CD4-positive, CD25-positive, alpha-beta regulatory T cell (primary cell): ENCODE measurements around the gene RNASE7. TPM values are rescaled to one million over a fixed set of nuclear protein-coding genes. Genes with fewer than 3 reads are reported as not detected.

Source experiments
- ATAC-seq, 2 donors: fragments of 150-1000 bp; cut with Tn5 transposase; one replicate each; pipeline ENCODE4 v1.10.0; 2021; ENCODE audit warnings: low read depth in 2 of 2, moderate number of reproducible peaks in 2 of 2, moderate library complexity in 1 of 2
- DNase-seq, 3 donors: peaks; one replicate each; pipeline versions ENCODE4 v3.0.0 to v3.0.0-alpha.2; 2012 to 2022; ENCODE audit warnings: mixed read lengths in 1 of 3
- H3K27ac ChIP-seq: one replicate; pipeline ENCODE4 v1.7.0; 2013; ENCODE audit warnings: mild to moderate bottlenecking, low read length; ENCODE audit not compliant: insufficient read depth, poor library complexity, severe bottlenecking
- H3K27me3 ChIP-seq: one replicate; pipeline ENCODE4 v1.7.0; 2013; ENCODE audit warnings: low read length; ENCODE audit not compliant: control insufficient read depth, insufficient read depth
- H3K36me3 ChIP-seq: one replicate; pipeline ENCODE4 v1.7.0; 2013; ENCODE audit warnings: mild to moderate bottlenecking, low read length, moderate library complexity; ENCODE audit not compliant: control insufficient read depth, insufficient read depth
- H3K4me1 ChIP-seq: 2 replicates; pipeline ENCODE4 v1.7.0; 2013; ENCODE audit warnings: mild to moderate bottlenecking, low read length; ENCODE audit not compliant: insufficient read depth, control insufficient read depth, poor library complexity, severe bottlenecking
- H3K4me3 ChIP-seq: one replicate; pipeline ENCODE4 v1.7.0; 2013; ENCODE audit warnings: low read depth, mild to moderate bottlenecking, low read length, moderate library complexity
- H3K9me3 ChIP-seq, 2 experiments: 1 replicate in 1 of 2; 2 replicates in 1 of 2; pipeline ENCODE4 v1.7.0; 2013; ENCODE audit warnings: low read length in 2 of 2, mild to moderate bottlenecking in 1 of 2, moderate library complexity in 1 of 2; ENCODE audit not compliant: control insufficient read depth in 2 of 2
- H3K27ac Mint-ChIP-seq, 3 donors: one replicate each; pipeline ENCODE4 v1.8.0; 2020 to 2022; ENCODE audit warnings: mild to moderate bottlenecking in 3 of 3, mixed read lengths in 3 of 3, moderate library complexity in 2 of 3
- H3K27me3 Mint-ChIP-seq: one replicate; pipeline ENCODE4 v1.8.0; 2022; ENCODE audit warnings: mild to moderate bottlenecking, mixed read lengths
- H3K36me3 Mint-ChIP-seq: one replicate; pipeline ENCODE4 v1.8.0; 2020; ENCODE audit warnings: mixed read lengths
- H3K4me1 Mint-ChIP-seq, 4 donors: one replicate each; pipeline ENCODE4 v1.8.0; 2020 to 2022; ENCODE audit warnings: mixed read lengths in 4 of 4, mild to moderate bottlenecking in 1 of 4
- H3K4me3 Mint-ChIP-seq, 4 donors: one replicate each; pipeline ENCODE4 v1.8.0; 2020 to 2022; ENCODE audit warnings: mild to moderate bottlenecking in 4 of 4, mixed read lengths in 4 of 4, moderate library complexity in 3 of 4
- H3K9me3 Mint-ChIP-seq, 7 donors: one replicate each; pipeline ENCODE4 v1.8.0; 2020 to 2022; ENCODE audit warnings: mixed read lengths in 7 of 7, mild to moderate bottlenecking in 3 of 7, moderate library complexity in 2 of 7
- polyA plus RNA-seq, 4 donors: library from polyadenylated mRNA; unstranded; fragments of 300-500 nt; fragmentation: Illumina TruSeq; gene quantifications; one replicate each; pipeline ENCODE4 v1.2.3, GENCODE V29; 2021
- total RNA-seq: library from RNA; stranded (reverse); gene quantifications from one replicate; pipeline ENCODE4 v1.2.3, GENCODE V29; 2022

RNASE7 gene
- total and polyA plus RNA-seq, 5 donors from 2014 or later, result not detected

DNA sequence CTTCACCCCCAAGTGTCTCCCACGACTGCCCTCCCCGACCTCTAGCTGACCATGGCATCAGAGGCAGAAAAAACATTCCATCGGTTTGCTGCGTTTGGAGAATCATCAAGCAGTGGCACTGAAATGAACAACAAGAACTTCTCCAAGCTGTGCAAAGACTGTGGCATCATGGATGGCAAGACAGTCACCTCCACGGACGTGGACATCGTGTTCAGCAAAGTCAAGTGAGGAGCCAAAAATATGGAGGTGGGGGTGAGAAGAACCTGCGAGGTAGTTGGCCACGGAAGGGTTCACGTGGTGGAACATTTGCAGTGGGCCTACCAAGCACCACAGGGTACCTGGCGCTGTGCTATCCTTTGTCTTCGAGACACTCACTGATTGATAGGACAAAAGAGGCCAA is 11.6 kb upstream of the RNASE7 start:
- peaks cover 0 to 3% (median 0%) of the 10 kb centered on the region in 4 donors for H3K4me1 Mint-ChIP-seq
- no peaks in the 10 kb centered on the region for H3K36me3 Mint-ChIP-seq
- ATAC-seq (no peak), DNase-seq (no peak)
- H3K9me3 Mint-ChIP-seq, result no peaks in the 10 kb centered on the region
- H3K27me3 Mint-ChIP-seq, result peaks cover 22% of the 10 kb centered on the region
- H3K27ac ChIP-seq, result no peak overlapping the region
- H3K27me3 ChIP-seq, result no peaks in the 10 kb centered on the region
- no peak overlapping the region for H3K4me3 Mint-ChIP-seq
- no peaks in the 10 kb centered on the region for H3K9me3 ChIP-seq
- no peaks in the 10 kb centered on the region for H3K4me1 ChIP-seq
- no peaks in the 10 kb centered on the region for H3K36me3 ChIP-seq
- H3K27ac Mint-ChIP-seq, result no peak overlapping the region
- H3K4me3 ChIP-seq, result no peak overlapping the region

DNA sequence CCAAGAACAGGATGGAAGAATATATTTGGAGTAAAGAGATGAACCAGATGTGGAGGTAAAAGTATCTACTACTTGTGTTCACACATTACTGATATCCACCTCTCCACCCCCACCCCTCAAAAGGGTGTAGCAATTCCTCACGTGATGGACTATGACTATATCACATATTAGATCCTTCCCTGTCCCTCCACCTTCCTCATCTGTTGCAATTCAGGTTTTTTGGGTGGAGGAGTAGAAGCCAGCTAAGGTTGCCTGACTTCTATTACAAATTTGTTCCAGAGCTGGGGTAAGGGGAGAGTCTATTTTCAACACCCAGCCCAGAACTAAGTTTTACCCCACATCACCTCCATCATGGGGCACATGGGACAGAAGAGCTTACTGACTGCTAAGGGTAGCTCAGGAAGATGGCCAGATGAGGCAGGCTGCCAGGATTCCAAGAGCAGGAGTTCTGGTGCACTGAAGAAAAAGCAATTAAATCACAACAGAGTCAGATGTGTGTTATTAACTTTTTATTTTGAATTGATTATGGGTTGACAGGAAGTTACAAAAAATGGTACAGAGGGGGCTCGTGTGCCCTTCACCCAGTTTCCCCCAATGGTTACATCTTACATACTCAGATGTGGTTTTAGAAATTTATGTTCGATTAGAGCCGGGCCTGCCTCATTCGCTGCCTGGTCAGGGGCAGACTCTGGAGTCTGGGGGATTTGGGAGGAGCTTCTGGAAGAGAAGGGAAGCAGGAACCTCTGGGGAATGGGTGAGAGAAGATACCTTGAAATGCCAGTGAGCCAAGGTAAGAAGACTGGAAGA is 9.6 kb upstream of the RNASE7 start:
- ATAC-seq, result no peak

DNA sequence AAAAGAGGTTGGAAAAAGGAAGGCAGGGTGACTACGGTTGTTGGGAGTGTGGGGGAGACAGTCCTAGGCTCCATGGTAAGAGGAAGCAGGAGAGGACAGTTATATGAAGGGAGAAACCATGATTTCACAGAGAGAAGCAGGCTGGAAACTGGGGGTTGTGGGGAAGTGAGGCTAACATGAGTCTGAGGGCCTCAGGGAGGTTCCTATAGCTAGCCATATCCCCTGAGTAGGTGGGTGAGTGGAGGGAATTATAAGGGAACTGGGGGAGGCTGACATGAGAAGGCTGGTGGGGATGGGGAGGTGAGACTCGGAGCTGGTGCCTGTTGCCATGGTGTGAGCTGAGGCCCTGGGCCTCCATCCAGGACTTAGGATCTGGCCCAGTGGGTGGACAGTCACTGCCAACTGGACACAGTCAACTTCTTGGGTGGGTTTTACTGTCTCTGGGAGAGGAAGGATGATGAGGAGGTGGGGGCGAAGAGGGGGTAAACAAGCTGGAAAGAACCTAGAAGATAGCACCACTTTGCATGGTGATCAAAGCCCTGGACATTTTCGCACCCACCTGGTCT is 8.9 kb upstream of the RNASE7 start:
- peaks cover 0 to 1% (median 0%) of the 10 kb centered on the region in 7 donors for H3K9me3 Mint-ChIP-seq
- no peak for ATAC-seq
- H3K4me1 ChIP-seq, result no peaks in the 10 kb centered on the region
- no peaks in the 10 kb centered on the region for H3K36me3 Mint-ChIP-seq
- no peaks in the 10 kb centered on the region for H3K36me3 ChIP-seq
- H3K4me1 Mint-ChIP-seq, result no peaks in the 10 kb centered on the region
- no peak for DNase-seq
- H3K27ac ChIP-seq, result no peak overlapping the region
- H3K27me3 ChIP-seq, result peaks cover 3% of the 10 kb centered on the region
- no peak overlapping the region for H3K4me3 ChIP-seq
- no peak overlapping the region for H3K4me3 Mint-ChIP-seq
- peaks cover 22% of the 10 kb centered on the region for H3K27me3 Mint-ChIP-seq
- no peak overlapping the region for H3K27ac Mint-ChIP-seq
- H3K9me3 ChIP-seq, result no peaks in the 10 kb centered on the region

More for the DNA sequence above, 9.6 kb upstream of the RNASE7 start:
- Mint-ChIP-seq H3K27me3 (peaks cover 22% of the 10 kb centered on the region), H3K36me3 (no peaks in the 10 kb centered on the region), H3K9me3 (peaks cover 0 to 1% (median 0%) of the 10 kb centered on the region in 7 donors), H3K4me1 (no peaks in the 10 kb centered on the region), H3K27ac (no peak overlapping the region), H3K4me3 (no peak overlapping the region)
- no peak for DNase-seq
- no peaks in the 10 kb centered on the region for H3K9me3 ChIP-seq
- no peaks in the 10 kb centered on the region for H3K4me1 ChIP-seq
- no peak overlapping the region for H3K4me3 ChIP-seq
- H3K36me3 ChIP-seq, result no peaks in the 10 kb centered on the region
- no peak overlapping the region for H3K27ac ChIP-seq
- H3K27me3 ChIP-seq, result no peaks in the 10 kb centered on the region

DNA sequence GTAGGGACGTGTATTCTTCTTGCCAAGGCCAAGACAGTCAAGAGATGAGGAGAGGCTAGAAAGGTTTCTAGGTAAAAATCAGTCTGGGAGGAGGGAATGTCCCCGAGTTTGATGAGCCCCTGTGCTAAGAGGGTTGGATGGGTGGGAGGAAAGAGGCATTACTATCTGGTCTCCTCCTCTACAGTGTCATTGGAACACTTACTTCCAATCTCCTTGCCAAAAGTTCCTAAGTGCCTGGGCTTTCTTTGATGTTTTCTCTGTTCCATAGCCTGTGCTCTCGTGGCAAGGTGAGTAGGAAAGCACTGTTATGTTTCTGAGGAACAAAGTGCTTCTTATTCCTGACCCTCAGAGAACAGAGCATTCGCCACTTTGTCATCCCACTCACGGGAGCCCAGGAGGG is 7.5 kb upstream of the RNASE7 start, which contains the start of gene RNASE13:
Gene RNASE13, minus strand, starts transcription at position 101 of the 400 bp plus-strand sequence. CDS start 519 bp downstream, outside the sequence.
- no peak for DNase-seq
- Mint-ChIP-seq H3K27ac (no peak within 1 kb of the TSS), H3K36me3 (no peaks in the 10 kb centered on the region), H3K27me3 (peaks cover 22% of the 10 kb centered on the region), H3K9me3 (peaks cover 0 to 1% (median 0%) of the 10 kb centered on the region in 7 donors), H3K4me1 (no peaks in the 10 kb centered on the region), H3K4me3 (no peak within 1 kb of the TSS)
- H3K36me3 ChIP-seq, result no peaks in the 10 kb centered on the region
- ATAC-seq, result no peak
- H3K9me3 ChIP-seq, result no peaks in the 10 kb centered on the region
- H3K4me3 ChIP-seq, result no peak within 1 kb of the TSS
- H3K27me3 ChIP-seq, result peaks cover 3% of the 10 kb centered on the region
- H3K27ac ChIP-seq, result no peak within 1 kb of the TSS
- no peaks in the 10 kb centered on the region for H3K4me1 ChIP-seq

DNA sequence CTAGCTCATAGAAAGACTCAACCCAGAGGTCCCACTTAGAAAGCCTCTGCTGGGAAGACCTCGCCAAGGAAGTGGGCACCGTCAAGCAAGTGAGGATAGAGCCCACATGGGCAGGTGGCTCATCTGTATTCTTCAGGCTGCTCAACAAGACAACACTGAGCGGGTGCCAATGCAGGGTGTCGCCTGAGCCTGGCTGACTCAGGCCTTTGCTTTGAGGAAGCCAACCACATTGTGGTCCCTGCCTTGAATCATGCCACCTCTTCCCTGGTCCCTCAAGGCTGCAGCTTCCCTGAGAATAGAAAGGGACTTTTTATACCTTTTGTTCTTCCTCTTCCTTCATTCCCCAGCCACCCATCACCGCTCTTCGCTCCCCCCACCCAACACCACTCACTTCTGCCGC is 5.4 kb upstream of the RNASE7 start:
- peaks cover 3% of the 10 kb centered on the region for H3K27me3 ChIP-seq
- H3K36me3 ChIP-seq, result no peaks in the 10 kb centered on the region
- Mint-ChIP-seq H3K4me1 (no peaks in the 10 kb centered on the region), H3K9me3 (peaks cover 0 to 1% (median 0%) of the 10 kb centered on the region in 7 donors), H3K4me3 (no peak overlapping the region), H3K27ac (peak overlapping the region in 1 of 3 donors; percentile 50), H3K27me3 (peaks cover 14% of the 10 kb centered on the region), H3K36me3 (no peaks in the 10 kb centered on the region)
- peak in 1 of 2 donors; percentile 29 for ATAC-seq
- no peak for DNase-seq
- H3K4me3 ChIP-seq, result no peak overlapping the region
- no peak overlapping the region for H3K27ac ChIP-seq
- no peaks in the 10 kb centered on the region for H3K4me1 ChIP-seq
- H3K9me3 ChIP-seq, result no peaks in the 10 kb centered on the region

- H3K9me3 ChIP-seq, result no peaks in the 10 kb centered on the region
These were observed 5.0 kb upstream of the RNASE7 start for GRCh38 chr14:21037156-21037555.

DNA sequence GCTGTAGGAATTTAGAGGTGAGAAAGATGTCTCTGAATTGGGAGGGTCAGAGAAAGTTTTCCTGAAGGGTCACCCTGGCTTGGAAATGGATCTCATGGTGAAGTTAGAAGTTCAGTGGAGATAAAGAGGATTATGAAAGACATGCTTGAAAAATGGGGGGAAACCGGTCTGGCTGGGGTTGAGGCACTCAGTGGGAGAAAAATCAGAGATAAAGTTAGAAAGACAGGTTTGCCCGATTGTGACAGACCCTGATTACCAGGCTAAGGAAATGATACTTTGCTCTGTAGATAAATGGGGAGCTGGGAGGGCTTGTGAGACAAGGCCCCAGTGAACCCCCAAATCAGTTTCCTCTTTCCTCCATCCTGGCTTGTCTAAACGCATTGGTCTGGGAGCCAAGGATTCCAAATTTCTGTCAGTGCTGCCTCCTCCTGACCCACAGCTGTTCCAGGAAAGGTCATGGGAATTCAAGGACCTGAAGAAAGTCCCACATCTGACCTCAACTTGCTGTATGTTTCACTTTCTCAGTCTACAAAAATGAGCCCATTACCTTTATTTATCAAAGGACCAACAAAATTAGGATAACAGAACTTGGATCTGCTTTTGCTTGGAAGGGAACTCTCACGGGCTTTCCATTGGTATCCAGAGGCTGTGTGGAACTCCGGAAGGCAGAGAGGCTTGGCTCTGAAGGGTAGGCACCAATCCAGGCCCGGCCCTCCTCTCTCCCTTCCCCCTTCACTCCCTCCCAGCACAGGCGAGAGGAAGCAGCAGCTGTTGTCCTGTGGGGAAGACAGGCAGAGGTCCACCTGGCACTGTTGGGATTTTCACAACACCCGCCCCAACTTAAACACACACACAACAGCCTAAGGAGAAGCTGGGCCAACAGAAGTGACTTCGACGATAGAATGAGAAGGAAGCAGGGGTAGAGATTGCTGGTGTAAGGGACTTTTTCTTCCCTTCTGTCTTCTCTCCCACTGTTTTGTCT is 3.4 kb upstream of the RNASE7 start:
- H3K27me3 Mint-ChIP-seq, result peaks cover 9% of the 10 kb centered on the region
- H3K36me3 Mint-ChIP-seq, result no peaks in the 10 kb centered on the region
- no peak for DNase-seq
- no peak overlapping the region for H3K4me3 Mint-ChIP-seq
- Histone ChIP-seq H3K4me1 (no peaks in the 10 kb centered on the region), H3K27ac (no peak overlapping the region), H3K9me3 (no peaks in the 10 kb centered on the region), H3K4me3 (no peak overlapping the region), H3K27me3 (peaks cover 3% of the 10 kb centered on the region), H3K36me3 (no peaks in the 10 kb centered on the region)
- H3K4me1 Mint-ChIP-seq, result no peaks in the 10 kb centered on the region
- no peak overlapping the region for H3K27ac Mint-ChIP-seq
- ATAC-seq, result no peak
- peaks cover 0 to 1% (median 0%) of the 10 kb centered on the region in 7 donors for H3K9me3 Mint-ChIP-seq

More at GRCh38 chr14:21037156-21037555, 5.0 kb upstream of the RNASE7 start:
- Mint-ChIP-seq H3K36me3 (no peaks in the 10 kb centered on the region), H3K27ac (no peak overlapping the region), H3K27me3 (peaks cover 14% of the 10 kb centered on the region), H3K4me1 (no peaks in the 10 kb centered on the region), H3K9me3 (peaks cover 0 to 1% (median 0%) of the 10 kb centered on the region in 7 donors), H3K4me3 (no peak overlapping the region)
- ATAC-seq, result no peak
- no peak overlapping the region for H3K27ac ChIP-seq
- no peak overlapping the region for H3K4me3 ChIP-seq
- peaks cover 3% of the 10 kb centered on the region for H3K27me3 ChIP-seq
- no peaks in the 10 kb centered on the region for H3K36me3 ChIP-seq
- DNase-seq, result no peak
- no peaks in the 10 kb centered on the region for H3K4me1 ChIP-seq
